Measurements from ENCODE around the gene TMEM101. TPM values are rescaled to one million over a fixed set of nuclear protein-coding genes. Genes with fewer than 3 reads are reported as not detected.
A peak's percentile ranks its signal among the peaks of the same experiment; 100 is the strongest.

Gene TMEM101
- total RNA-seq = 10 to 100 TPM in 4 of 6 experiments, 1 to 10 TPM in 2; 6.7 to 23.6 (median 10.9) TPM
- long read RNA-seq, transcript TMEM101-201 (4 exons, 1,536 nt) = major isoform, 5 of 6 reads
- long read RNA-seq, partial matches to known transcripts = 0 of 6 reads
- long read RNA-seq, other reads (novel, unspliced or antisense) = 1 of 6 reads

DNA sequence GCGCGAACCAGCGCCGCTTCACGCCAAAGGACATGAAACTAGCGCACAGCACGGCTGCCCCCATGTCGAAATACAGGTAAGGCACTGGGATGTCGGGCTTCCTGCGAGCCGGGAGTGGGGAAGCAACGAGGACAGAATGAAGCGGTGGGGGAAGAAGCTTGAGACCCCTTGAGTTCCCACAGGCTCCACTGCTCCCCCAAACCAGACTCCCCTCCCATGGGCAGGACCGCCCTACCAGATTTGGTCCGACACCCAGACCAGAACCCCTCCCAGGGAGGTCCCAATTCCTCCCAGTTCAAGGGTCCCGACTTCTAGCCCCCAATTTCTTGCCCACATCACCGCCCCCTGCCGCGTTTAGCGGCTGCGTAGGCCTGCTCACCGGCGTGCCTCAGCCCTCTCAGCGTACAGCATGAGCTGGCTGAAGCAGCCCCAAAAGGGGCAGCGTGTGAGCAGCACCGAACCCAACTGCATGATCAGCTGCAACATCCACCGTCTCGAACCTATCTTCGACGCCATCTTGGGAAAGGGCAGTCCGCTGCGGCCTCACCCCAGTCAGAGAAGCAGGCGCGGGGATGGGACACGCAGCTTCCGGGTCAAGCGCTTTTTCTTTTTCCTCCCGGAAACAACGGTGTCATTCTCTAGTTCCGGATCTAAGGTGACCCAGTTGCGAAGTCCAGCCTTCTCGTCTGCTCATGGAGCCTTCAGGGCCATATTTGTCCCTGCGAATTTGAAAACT lies at the start of gene TMEM101:
TMEM101 (minus strand) TSS at position 527 of the 736 bp plus-strand sequence; CDS start at position 516, 11 bp downstream.
- peak; percentile 59 for TF ChIP-seq POLR2A (IDR thresholded peaks at IDR 0.05)
- TF ChIP-seq, protein P1, sequence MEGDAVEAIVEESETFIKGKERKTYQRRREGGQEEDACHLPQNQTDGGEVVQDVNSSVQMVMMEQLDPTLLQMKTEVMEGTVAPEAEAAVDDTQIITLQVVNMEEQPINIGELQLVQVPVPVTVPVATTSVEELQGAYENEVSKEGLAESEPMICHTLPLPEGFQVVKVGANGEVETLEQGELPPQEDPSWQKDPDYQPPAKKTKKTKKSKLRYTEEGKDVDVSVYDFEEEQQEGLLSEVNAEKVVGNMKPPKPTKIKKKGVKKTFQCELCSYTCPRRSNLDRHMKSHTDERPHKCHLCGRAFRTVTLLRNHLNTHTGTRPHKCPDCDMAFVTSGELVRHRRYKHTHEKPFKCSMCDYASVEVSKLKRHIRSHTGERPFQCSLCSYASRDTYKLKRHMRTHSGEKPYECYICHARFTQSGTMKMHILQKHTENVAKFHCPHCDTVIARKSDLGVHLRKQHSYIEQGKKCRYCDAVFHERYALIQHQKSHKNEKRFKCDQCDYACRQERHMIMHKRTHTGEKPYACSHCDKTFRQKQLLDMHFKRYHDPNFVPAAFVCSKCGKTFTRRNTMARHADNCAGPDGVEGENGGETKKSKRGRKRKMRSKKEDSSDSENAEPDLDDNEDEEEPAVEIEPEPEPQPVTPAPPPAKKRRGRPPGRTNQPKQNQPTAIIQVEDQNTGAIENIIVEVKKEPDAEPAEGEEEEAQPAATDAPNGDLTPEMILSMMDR (IDR thresholded peaks at IDR 0.05) = no peak
- intact Hi-C loops (cut with DNase I) = no loop called here
- H3K36me3 ChIP-seq = peaks cover 0 to 10% (median 5%) of the 10 kb centered on the region in 4 donors
- peaks cover 0 to 19% (median 4%) of the 10 kb centered on the region in 4 donors for H3K4me1 ChIP-seq
- WGBS (ENCODE audit: insufficient coverage, low coverage, low lambda C conversion rate, missing lambda C conversion rate) = 1% methylated on average over 26 of the region's 43 CpGs
- ATAC-seq = peak; percentile 80 to 94 (median 86)
- H3K27me3 ChIP-seq = no peaks in the 10 kb centered on the region
- peak within 1 kb of the TSS; percentile 78 to 90 (median 86) for H3K4me3 ChIP-seq
- H3K9me3 ChIP-seq = no peaks in the 10 kb centered on the region
- peak; percentile 88 to 94 (median 91) for DNase-seq
- peak within 1 kb of the TSS; percentile 62 to 74 (median 64) for H3K27ac ChIP-seq

DNA sequence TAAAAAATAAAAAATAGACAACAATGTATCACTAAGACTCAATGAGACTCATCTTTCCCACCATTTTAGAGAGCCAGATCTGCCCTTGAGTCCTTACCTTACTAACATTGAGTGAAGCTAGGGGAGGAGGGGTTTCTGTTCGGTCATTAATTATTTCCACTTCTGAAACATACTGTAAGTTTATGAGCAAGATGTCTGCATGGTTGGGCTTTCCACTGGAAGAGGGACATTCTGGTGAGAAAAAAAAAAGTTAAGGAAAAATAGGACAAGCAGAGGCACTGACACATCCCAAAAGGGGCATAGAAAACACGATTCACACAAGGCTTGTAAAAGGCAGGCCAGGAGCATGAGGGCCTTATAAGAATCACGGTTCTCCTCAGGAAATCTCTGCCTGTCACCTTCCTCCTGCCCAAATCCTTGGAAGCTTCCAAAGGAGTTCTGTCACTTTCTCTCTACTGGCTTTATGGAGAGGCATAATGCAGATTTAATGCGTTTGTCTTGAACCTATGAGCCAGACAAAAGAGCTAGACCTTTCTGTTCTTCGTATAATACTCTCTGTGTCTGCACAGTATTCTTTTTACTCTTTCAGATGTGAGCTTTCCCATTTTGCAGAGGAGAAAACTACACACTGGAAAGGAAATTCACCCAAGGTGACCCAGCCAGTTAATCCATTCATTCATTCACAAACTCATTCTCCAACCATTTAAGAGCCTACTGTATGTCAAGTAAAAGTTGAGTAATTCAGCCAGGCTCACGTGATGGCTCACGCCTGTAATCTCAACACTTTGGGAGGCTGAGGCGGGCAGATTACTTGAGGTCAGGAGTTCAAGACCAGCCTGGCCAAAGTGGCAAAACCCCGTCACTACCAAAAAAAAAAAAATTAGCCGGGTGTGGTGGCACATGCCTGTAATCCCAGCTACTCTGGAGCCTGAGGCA lies 49.2 kb upstream of the TMEM101 start:
- 73% methylated on average over 10 of the region's 10 CpGs for WGBS (ENCODE audit: insufficient coverage, low coverage, low lambda C conversion rate, missing lambda C conversion rate)
- Histone ChIP-seq H3K27me3 (no peaks in the 10 kb centered on the region), H3K36me3 (peaks cover 0 to 37% (median 9%) of the 10 kb centered on the region in 4 donors), H3K4me1 (peaks cover 0 to 16% (median 9%) of the 10 kb centered on the region in 4 donors), H3K27ac (no peak overlapping the region), H3K9me3 (no peaks in the 10 kb centered on the region), H3K4me3 (no peak overlapping the region)
- no peak for DNase-seq
- no peak for ATAC-seq
- intact Hi-C loops (cut with DNase I) = no loop called here
- no peak for TF ChIP-seq POLR2A (IDR thresholded peaks at IDR 0.05)
- TF ChIP-seq, protein P1 (IDR thresholded peaks at IDR 0.05) = no peak

GRCh38 chr17:44062871-44063270 lies 48.1 kb upstream of the TMEM101 start:
- intact Hi-C loops (cut with DNase I) = no loop called here
- no peak for ATAC-seq
- DNase-seq = no peak
- Histone ChIP-seq H3K4me1 (peaks cover 0 to 16% (median 9%) of the 10 kb centered on the region in 4 donors), H3K27ac (no peak overlapping the region), H3K4me3 (no peak overlapping the region), H3K36me3 (peaks cover 0 to 43% (median 13%) of the 10 kb centered on the region in 4 donors), H3K27me3 (no peaks in the 10 kb centered on the region), H3K9me3 (no peaks in the 10 kb centered on the region)
- 93% methylated on average over 12 of the region's 15 CpGs for WGBS (ENCODE audit: insufficient coverage, low coverage, low lambda C conversion rate, missing lambda C conversion rate)
- no peak for TF ChIP-seq POLR2A (IDR thresholded peaks at IDR 0.05)
- TF ChIP-seq, protein P1 (IDR thresholded peaks at IDR 0.05) = no peak

DNA sequence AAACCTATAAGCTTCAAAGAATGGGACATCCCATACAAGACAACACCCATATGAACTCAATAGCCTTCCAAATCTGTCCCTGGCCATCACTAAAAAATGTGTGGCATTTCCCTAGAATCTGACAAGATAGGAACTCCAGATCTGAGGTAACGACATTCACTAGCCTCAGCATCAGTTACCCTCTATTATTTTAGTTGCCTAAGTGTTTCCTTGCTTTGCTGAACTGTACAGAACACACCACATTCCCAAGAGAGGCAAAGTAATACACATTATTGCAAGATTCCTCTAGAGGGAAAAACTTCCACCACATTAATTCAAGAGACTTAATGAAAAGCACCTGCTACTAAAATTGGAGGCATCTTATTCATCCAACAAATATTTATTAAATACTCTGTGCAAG lies 46.7 kb upstream of the TMEM101 start:
- H3K27ac ChIP-seq = no peak overlapping the region
- no peaks in the 10 kb centered on the region for H3K27me3 ChIP-seq
- no peak for TF ChIP-seq POLR2A (IDR thresholded peaks at IDR 0.05)
- TF ChIP-seq, protein P1 (IDR thresholded peaks at IDR 0.05) = no peak
- ATAC-seq (no peak), DNase-seq (no peak)
- no peak overlapping the region for H3K4me3 ChIP-seq
- no peaks in the 10 kb centered on the region for H3K9me3 ChIP-seq
- WGBS (ENCODE audit: insufficient coverage, low coverage, low lambda C conversion rate, missing lambda C conversion rate) = 100% methylated on average over 1 of the region's 1 CpG
- H3K36me3 ChIP-seq = peaks cover 0 to 47% (median 16%) of the 10 kb centered on the region in 4 donors
- peaks cover 0 to 6% (median 4%) of the 10 kb centered on the region in 4 donors for H3K4me1 ChIP-seq
- intact Hi-C loops (cut with DNase I) = no loop called here
